GM18520 (cell line): ENCODE results near the gene GPSM3.
"Not testable (repeated sequence)": the region's sequence is repeated elsewhere in the genome, so short reads cannot be mapped to it uniquely, and the experiment has no call there.

Source experiments
- ATAC-seq: cut with Tn5 transposase; IDR thresholded peaks from one replicate; pipeline ENCODE4 v1.9.1; 2021; ENCODE audit not compliant: unreplicated experiment

GPSM3 gene

GRCh38 chr6:32188381-32189068, 3.9 kb downstream of the GPSM3 start:
- ATAC-seq: no peak

- not testable (repeated sequence) for ATAC-seq
These were observed 4.6 kb downstream of the GPSM3 start for GRCh38 chr6:32187725-32188380.

- ATAC-seq: no peak
These were observed 5.3 kb downstream of the GPSM3 start for GRCh38 chr6:32187009-32187709.

DNA sequence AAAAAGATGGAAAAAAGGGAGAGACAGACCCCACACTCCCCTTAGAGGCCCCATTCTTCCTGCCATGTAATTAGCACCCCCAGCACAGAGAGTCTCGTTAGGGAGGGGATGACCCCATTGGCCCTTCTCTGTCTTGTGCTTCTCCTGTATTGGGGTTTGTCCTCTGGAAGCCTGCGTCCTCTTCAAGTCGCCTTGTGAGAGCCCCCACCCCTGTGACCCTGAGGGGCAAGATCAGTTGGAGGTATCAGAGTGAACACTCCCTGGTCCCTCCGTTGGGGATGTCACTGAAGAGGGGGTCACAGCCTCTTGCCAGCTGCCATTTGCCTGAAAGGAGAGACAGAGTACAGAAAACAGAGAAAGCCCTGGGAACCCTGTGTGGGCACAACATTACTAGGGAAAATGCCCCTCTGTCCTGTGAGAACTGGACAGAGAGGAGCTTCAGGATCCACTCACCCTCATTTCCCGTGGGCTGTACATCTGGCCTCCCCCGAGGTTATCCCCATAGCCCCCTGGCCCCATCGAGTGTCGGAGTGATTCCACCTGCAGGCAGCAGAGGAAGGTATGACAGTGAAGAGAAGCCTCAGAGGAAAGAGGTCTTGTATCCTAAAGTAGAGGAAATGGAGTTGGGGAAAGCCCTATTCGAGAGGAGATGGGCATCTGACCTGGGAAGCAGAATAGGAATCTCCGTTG, 6.1 kb downstream of the GPSM3 start:
- not testable (repeated sequence) for ATAC-seq

DNA sequence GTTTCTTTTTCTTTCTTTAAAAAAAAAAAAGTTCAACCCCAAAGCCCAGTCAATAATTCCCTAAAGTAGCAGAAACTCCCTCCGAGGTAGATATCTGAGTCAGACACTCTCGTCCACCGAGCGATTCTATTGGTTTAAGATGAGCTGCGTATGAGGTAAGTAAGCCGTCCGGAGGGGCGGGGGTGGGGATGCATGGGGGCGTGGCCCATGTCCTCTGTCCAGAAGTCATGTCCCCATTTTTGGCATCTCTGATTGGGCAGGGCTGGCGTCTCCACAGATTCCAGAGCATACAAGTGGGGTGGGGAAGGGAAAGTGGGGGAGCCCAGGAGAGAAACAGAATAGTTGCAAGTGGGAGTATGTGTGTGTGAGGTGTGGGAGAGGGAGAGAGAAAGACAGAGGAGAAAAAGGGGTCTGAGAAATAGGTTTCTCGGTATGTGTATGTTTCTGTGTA, 6.7 kb downstream of the GPSM3 start:
- ATAC-seq: not testable (repeated sequence)

- ATAC-seq: no peak
These were observed 8.3 kb downstream of the GPSM3 start, which contains the start of gene AGER for GRCh38 chr6:32184084-32184640. AGER (minus strand) TSS chr6:32184253; CDS start chr6:32184222, 31 bp downstream.

DNA sequence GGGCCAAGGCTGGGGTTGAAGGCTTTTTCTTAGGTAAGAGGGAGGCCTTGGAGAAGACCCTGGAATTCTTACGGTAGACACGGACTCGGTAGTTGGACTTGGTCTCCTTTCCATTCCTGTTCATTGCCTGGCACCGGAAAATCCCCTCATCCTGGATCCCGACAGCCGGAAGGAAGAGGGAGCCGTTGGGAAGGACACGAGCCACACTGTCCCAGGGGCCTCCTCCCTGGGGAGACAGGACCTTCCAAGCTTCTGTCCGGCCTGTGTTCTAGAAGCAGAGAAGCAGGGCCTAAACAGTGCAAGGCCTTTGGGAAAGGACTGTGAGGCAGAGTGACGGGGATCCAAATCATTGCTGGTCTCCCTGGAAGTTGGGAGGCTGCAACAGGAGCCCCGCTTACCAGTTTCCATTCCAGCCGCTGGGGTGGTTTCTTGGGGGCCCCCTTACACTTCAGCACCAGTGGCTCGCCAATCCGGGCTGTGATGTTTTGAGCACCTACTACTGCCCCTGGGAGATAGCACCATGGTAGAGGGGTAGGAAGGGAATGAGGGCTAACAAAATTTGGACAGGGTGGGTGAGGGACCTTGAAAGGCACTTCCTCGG, 8.9 kb downstream of the GPSM3 start:
- no peak for ATAC-seq

DNA sequence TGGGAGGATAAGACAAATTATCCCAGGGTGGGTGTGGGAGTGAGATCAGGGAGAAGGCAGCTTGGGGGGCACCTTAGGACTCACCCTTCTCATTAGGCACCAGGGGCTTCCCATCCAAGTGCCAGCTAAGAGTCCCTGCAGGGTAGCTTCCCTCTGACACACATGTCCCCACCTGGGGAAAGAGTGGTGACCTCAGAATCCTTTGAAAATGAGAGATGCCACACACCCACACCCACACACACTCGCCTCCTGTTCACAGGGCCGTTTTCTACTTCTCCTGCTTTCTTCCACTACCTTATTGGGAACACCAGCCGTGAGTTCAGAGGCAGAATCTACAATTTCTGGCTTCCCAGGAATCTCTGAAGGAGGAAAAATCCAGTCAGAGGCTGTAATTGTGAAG, 9.4 kb downstream of the GPSM3 start:
- ATAC-seq: no peak

- ATAC-seq: no peak
These were observed 9.9 kb downstream of the GPSM3 start for GRCh38 chr6:32182555-32182981.

GRCh38 chr6:32181915-32182529, 10.4 kb downstream of the GPSM3 start:
- ATAC-seq: no peak

DNA sequence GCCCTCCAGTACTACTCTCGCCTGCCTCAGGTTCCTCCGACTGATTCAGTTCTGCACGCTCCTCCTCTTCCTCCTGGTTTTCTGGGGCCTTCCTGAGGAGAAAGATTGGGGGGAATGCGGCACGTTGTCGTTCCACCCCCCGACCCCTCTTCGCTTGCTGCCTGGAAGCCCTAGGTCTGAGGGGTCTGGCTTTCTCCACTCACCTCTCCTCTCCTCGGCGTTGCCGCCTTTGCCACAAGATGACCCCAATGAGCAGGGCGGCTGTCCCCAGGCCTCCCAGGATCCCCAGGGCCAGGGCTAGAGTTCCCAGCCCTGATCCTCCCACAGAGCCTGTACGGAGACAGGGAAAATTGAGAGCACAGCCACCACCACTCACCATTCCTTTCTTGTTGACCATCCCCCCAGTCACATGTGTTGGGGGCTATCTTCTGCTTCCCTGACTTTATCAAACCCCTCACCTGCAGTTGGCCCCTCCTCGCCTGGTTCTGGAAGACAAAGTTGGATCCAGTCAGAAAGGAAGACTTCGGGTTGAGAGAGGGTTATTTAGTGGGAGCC, 11.2 kb downstream of the GPSM3 start:
- ATAC-seq: no peak

GRCh38 chr6:32179766-32180405, 12.6 kb downstream of the GPSM3 start:
- no peak for ATAC-seq

- no peak for ATAC-seq
These were observed 13.6 kb downstream of the GPSM3 start for GRCh38 chr6:32178547-32179440.

DNA sequence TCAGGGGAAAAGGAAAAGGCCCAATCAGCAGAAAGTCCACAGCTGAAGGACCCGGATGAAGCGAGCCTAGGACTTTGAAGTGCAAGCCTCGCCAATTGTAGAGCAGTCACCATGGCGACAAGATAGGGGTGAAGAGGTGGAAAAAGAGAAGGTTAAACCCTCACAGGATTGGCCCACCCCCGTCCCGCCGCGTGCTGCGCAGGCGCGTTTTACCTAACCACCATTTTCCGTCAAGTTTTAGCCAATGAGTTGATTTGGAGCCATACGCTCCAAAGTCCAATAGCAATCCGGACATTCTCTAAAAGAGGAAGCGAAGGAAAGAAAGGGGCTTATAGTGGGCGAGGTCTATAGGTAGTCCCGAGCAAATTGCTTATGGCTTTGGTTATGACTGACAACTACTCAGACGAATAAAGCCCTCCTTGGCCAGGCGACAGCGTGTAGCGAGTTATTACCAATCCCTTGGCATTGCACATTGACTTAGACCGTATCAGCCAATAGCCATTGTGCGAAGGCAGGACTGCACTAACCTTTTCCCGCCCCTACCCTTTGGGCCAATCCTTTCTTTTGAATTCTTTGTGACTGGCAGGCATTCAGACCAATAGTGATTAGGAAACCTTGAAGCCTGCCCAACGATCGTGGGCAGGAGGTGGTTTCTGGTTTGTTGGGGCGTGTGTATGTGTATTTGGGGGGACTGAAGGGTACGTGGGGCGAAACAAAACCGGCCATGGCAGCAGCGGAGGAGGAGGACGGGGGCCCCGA, 14.5 kb downstream of the GPSM3 start, which contains the start of gene RNF5:
RNF5 (plus strand) TSS at position 618 of the 759 bp plus-strand sequence; CDS start at position 725, 107 bp downstream.
- peak; percentile 82 for ATAC-seq

DNA sequence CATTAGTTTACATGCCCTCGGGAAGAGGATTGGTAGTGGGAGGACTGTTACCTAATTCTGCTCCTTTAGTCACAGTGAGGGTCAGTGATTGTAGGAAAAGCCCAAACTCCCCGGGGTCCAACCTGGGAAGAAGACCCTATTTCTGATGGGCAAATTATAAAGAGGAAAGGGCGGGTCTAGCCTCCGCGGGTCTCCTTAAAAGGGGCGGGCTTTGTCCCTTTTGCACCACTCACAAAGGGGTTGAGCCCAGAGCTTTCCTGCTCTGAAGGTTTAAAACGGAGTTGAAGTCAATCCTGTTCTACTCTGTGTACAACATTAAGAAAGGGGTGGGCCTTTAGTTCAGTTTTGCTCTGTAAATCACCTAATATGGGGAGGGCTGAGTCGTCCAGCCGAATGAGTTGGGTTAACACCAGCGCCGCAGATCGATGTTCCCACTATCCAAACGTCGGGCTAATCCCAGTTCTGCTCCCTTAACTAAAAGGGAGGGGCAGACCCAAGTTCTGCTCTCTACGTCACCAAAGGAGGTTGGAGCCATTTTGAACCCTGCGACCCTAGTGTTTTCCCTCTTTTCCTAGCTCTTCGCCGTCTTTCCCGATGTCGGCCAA, 15.2 kb downstream of the GPSM3 start:
- ATAC-seq: peak; percentile 0

DNA sequence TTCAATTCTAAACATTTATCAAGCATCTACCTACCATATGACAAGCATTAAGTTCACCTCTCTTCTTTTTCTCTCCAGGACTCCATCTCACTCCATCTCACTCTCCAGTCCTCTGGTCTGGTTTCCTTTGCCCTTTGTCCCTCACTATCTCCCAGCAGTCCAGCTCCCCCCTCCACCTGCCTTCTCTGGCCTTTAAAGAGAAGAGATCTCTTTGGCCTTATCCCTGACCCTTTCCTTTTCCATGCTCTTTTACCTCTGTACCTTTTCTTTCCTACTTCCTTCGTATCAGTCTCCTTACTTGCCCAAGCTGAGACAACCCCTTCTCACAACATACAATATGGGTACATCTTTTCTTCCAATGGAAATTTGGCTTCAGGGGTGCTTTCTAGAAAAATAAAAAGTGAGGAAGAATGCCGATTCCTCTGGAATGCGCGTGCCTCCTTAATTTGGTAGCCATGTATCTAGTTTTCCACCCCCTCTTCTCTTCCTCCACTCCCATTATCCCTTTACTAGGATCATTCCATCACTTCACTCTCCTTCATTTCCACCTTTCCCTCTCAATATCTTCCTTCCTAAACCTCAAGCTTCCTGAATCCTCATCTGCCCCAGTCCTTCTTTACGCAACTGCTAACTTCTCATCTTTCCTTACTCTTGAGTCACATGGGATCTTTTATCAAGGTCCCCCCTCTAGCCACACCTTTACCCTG, 15.8 kb downstream of the GPSM3 start:
- no peak for ATAC-seq
